Fibroblast of lung (primary cell): ENCODE data around the gene CENPVL2. TPM values are rescaled to one million over a fixed set of nuclear protein-coding genes. Genes with fewer than 3 reads are reported as not detected.
"Not testable (repeated sequence)": the region's sequence is repeated elsewhere in the genome, so short reads cannot be mapped to it uniquely, and the experiment has no call there.

Experiments
- DNase-seq, 2 donors: peaks; one replicate each; pipeline versions ENCODE4 v3.0.0 to v3.0.0-alpha.2; 2010; ENCODE audit warnings: low read depth in 2 of 2
- H2AFZ ChIP-seq: 2 replicates; pipeline ENCODE4 v1.5.1; 2012; ENCODE audit warnings: low read length, control low read depth, inconsistent platforms
- H3K27ac ChIP-seq: 2 replicates; pipeline ENCODE4 v1.5.1; 2011; ENCODE audit warnings: low read length, control low read depth; ENCODE audit not compliant: insufficient read depth
- H3K27me3 ChIP-seq: 2 replicates; pipeline ENCODE4 v1.5.1; 2011; ENCODE audit warnings: mild to moderate bottlenecking, low read length; ENCODE audit not compliant: control insufficient read depth, insufficient read depth
- H3K36me3 ChIP-seq: 2 replicates; pipeline ENCODE4 v1.5.1; 2011; ENCODE audit warnings: low read length; ENCODE audit not compliant: control insufficient read depth, insufficient read depth
- H3K4me1 ChIP-seq: 2 replicates; pipeline ENCODE4 v1.5.1; 2011; ENCODE audit warnings: low read length; ENCODE audit not compliant: control insufficient read depth, insufficient read depth; ENCODE audit errors: extremely low read depth
- H3K4me2 ChIP-seq: 2 replicates; pipeline ENCODE4 v1.5.1; 2011; ENCODE audit warnings: low read length, control low read depth; ENCODE audit not compliant: insufficient read depth; ENCODE audit errors: extremely low read depth
- H3K4me3 ChIP-seq, 4 experiments: fragments of 200-600 bp in 1 of 4; sonication (generic) in 1 of 4; replicated peaks in 1 of 4; 2 replicates each; pipeline ENCODE4 v1.5.1; 2011 to 2016; ENCODE audit warnings: low read length in 4 of 4, low read depth in 3 of 4, mild to moderate bottlenecking in 3 of 4, control low read depth in 2 of 4, inconsistent platforms in 1 of 4, mixed read lengths in 1 of 4; ENCODE audit not compliant: insufficient read depth in 1 of 4; ENCODE audit errors: control extremely low read depth in 1 of 4
- H3K79me2 ChIP-seq: 2 replicates; pipeline ENCODE4 v1.5.1; 2012; ENCODE audit warnings: mild to moderate bottlenecking, low read length, inconsistent platforms; ENCODE audit not compliant: control insufficient read depth, insufficient read depth
- H3K9ac ChIP-seq: 2 replicates; pipeline ENCODE4 v1.5.1; 2011; ENCODE audit warnings: mild to moderate bottlenecking, low read length, control low read depth; ENCODE audit not compliant: insufficient read depth
- H3K9me3 ChIP-seq: 2 replicates; pipeline ENCODE4 v1.5.1; 2012; ENCODE audit warnings: low read depth, low read length; ENCODE audit not compliant: control insufficient read depth, insufficient read depth
- H4K20me1 ChIP-seq: 2 replicates; pipeline ENCODE4 v1.5.1; 2011; ENCODE audit warnings: low read length; ENCODE audit not compliant: control insufficient read depth, insufficient read depth; ENCODE audit errors: extremely low read depth
- EZH2 ChIP-seq: IDR thresholded peaks from 2 replicates; pipeline ENCODE4 v1.5.1; 2012; ENCODE audit warnings: low read length, control low read depth, mild to moderate bottlenecking; ENCODE audit errors: missing control alignments
- polyA minus RNA-seq: library from RNA; depleted of rRNA, polyadenylated mRNA; stranded (reverse); fragments of >200 nt; gene quantifications from 2 replicates; pipeline ENCODE4 v1.2.3, GENCODE V29; 2011; ENCODE audit warnings: low replicate concordance
- polyA plus RNA-seq, 2 donors: library from polyadenylated mRNA; depleted of rRNA in 1 of 2; stranded (reverse) in 1 of 2; unstranded in 1 of 2; fragments of >200 nt; gene quantifications; 2 replicates each; pipeline ENCODE4 v1.2.1, GENCODE V29; 2011 to 2012; ENCODE audit warnings: missing spikeins in 1 of 2
- total RNA-seq: library from RNA; depleted of rRNA; stranded (reverse); fragments of >200 nt; gene quantifications from 2 replicates; pipeline ENCODE4 v1.2.1, GENCODE V29; 2014
- TF ChIP-seq, protein P1 (sequence below), 2 donors: IDR thresholded peaks in 1 of 2; conservative IDR thresholded peaks in 1 of 2; 1 replicate in 1 of 2; 2 replicates in 1 of 2; pipeline ENCODE4 v1.5.1; 2011 to 2012; ENCODE audit warnings: low read length in 2 of 2, control low read depth in 1 of 2, inconsistent platforms in 1 of 2, low read depth in 1 of 2, mild to moderate bottlenecking in 1 of 2

CENPVL2 gene
- total RNA-seq: not detected in 2 replicates
- not detected in 2 replicates for polyA plus RNA-seq
- polyA plus RNA-seq (2012): not detected in 2 replicates
- not detected in 2 replicates for polyA minus RNA-seq

DNA sequence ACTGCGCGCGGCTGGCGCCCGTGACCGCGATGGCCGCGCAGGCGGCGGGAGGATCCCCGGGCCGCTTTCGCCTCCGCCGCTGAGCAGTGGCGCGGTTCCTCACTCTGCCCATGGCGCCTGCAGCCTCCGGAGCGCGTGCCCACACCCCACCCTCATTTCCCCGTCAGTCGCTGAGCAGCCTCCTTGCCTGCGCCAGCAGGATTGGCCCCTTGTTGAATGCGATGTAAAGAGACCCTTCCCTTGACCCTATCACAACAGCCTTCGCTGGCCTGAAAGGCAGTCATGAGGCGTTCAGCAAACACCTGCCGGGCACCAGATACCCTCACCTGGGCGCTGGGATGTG is at the start of gene CENPVL2:
Gene CENPVL2, minus strand, starts transcription at position 112 of the 343 bp plus-strand sequence. Its CDS starts 0 bp downstream, at position 112.
- not testable (repeated sequence) for H3K27ac ChIP-seq, H3K4me1 ChIP-seq, H3K79me2 ChIP-seq, H3K36me3 ChIP-seq, H3K9me3 ChIP-seq, DNase-seq, H4K20me1 ChIP-seq, H3K9ac ChIP-seq, H3K27me3 ChIP-seq, H3K4me3 ChIP-seq, H2AFZ ChIP-seq, H3K4me2 ChIP-seq

DNA sequence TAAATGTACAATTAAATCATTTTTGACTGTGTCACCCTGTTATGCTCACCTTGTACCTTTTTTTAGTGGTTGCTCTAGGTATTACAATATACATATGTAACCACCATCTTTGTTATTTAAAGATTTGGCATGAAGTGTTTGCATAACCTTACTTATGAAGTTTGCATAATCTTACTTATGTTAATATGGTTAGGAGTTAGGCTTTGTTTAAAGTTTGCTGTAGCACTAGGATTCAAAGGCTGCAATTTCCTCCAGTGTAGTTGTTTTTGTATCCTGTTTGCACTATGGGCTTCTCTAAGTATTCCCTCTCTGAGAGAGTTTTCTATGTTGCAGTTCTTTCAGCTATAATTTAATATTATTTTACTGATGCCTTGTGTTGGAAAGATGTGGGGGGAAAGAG is 45.6 kb upstream of the CENPVL2 start:
- Histone ChIP-seq H3K4me1 (no peaks in the 10 kb centered on the region), H3K27me3 (no peaks in the 10 kb centered on the region), H3K36me3 (no peaks in the 10 kb centered on the region), H3K27ac (no peak overlapping the region), H4K20me1 (no peaks in the 10 kb centered on the region), H3K9ac (no peak overlapping the region), H2AFZ (no peak overlapping the region), H3K4me2 (no peak overlapping the region), H3K4me3 (no peak overlapping the region), H3K79me2 (no peaks in the 10 kb centered on the region), H3K9me3 (no peaks in the 10 kb centered on the region)
- TF ChIP-seq EZH2: no peak
- TF ChIP-seq, protein P1, sequence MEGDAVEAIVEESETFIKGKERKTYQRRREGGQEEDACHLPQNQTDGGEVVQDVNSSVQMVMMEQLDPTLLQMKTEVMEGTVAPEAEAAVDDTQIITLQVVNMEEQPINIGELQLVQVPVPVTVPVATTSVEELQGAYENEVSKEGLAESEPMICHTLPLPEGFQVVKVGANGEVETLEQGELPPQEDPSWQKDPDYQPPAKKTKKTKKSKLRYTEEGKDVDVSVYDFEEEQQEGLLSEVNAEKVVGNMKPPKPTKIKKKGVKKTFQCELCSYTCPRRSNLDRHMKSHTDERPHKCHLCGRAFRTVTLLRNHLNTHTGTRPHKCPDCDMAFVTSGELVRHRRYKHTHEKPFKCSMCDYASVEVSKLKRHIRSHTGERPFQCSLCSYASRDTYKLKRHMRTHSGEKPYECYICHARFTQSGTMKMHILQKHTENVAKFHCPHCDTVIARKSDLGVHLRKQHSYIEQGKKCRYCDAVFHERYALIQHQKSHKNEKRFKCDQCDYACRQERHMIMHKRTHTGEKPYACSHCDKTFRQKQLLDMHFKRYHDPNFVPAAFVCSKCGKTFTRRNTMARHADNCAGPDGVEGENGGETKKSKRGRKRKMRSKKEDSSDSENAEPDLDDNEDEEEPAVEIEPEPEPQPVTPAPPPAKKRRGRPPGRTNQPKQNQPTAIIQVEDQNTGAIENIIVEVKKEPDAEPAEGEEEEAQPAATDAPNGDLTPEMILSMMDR (conservative IDR thresholded peaks at IDR 0.05 in 1 of 2, IDR thresholded peaks at IDR 0.05 in 1 of 2; ENCODE audit: low read depth in 1 of 2, low read length in 2 of 2): no peak
- no peak for DNase-seq

DNA sequence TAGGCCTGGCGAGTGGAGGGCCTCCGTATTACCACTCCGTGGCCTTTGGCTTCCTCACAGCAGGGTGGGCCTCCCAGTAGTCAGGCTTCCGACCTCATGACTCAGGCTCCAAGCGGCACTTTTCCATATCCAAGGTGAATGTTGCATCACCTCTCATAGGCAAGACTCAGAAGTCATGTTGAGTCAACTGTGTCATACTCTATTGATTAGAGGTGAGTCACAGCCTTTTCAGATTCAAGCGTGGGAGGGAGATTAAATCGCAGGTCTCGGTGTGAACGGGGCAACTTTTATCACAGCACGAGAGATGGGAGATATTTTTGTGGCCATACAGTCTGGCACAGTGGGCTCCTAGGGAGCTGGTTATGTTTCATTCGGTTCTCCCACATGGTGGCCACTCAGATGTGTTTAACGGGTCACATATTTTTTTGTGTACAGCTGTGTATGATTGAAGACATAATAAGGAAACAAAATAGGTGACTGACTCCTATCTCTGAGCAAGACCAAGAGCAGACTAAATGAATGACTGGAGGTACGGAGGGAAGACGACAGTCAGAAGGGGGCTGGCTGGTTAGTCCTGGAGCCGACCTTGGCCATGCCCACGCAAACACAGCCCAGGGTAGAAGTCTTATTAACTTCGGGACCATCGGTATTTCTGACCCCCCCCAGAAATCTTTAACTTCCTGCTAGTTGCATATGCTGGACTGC is 30.5 kb upstream of the CENPVL2 start:
- not testable (repeated sequence) for DNase-seq, H2AFZ ChIP-seq, H3K4me3 ChIP-seq, H3K27me3 ChIP-seq, H3K4me1 ChIP-seq, H4K20me1 ChIP-seq, H3K79me2 ChIP-seq, H3K9me3 ChIP-seq, H3K36me3 ChIP-seq, H3K4me2 ChIP-seq, H3K9ac ChIP-seq, H3K27ac ChIP-seq

DNA sequence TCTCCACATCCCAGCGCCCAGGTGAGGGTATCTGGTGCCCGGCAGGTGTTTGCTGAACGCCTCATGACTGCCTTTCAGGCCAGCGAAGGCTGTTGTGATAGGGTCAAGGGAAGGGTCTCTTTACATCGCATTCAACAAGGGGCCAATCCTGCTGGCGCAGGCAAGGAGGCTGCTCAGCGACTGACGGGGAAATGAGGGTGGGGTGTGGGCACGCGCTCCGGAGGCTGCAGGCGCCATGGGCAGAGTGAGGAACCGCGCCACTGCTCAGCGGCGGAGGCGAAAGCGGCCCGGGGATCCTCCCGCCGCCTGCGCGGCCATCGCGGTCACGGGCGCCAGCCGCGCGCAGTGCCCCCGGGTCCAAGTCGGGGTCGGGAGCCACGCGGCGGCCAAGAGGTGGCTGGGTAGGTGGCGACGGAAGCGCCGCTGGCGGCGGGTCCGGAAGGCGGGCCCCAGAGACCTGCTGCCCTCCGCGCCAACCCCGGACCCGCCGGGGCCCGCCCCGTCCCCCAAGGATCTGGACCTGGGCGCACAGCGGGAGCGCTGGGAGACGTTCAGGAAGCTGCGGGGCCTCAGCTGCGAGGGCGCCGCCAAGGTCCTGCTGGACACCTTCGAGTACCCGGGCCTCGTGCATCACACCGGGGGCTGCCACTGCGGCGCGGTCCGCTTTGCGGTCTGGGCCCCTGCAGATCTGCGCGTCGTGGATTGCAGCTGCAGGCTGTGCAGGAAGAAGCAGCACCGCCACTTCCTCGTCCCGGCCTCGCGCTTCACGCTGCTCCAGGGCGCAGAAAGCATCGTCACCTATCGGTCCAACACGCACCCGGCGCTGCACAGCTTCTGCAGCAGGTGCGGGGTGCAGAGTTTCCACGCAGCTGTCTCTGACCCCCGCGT is 27.9 kb upstream of the CENPVL2 start, which contains the start of gene CENPVL1:
Gene CENPVL1, plus strand, starts transcription at position 236 of the 888 bp plus-strand sequence. Its CDS starts 0 bp downstream, at position 236.
- H2AFZ ChIP-seq, H3K36me3 ChIP-seq, H3K4me3 ChIP-seq, H3K4me2 ChIP-seq, H3K27ac ChIP-seq, DNase-seq, H3K27me3 ChIP-seq, H3K9me3 ChIP-seq, H3K9ac ChIP-seq, H4K20me1 ChIP-seq, H3K79me2 ChIP-seq, H3K4me1 ChIP-seq: not testable (repeated sequence)
